ENCODE results near the gene AMMECR1L.
"Not testable (repeated sequence)": the region's sequence is repeated elsewhere in the genome, so short reads cannot be mapped to it uniquely, and the experiment has no call there.

The AMMECR1L gene

DNA sequence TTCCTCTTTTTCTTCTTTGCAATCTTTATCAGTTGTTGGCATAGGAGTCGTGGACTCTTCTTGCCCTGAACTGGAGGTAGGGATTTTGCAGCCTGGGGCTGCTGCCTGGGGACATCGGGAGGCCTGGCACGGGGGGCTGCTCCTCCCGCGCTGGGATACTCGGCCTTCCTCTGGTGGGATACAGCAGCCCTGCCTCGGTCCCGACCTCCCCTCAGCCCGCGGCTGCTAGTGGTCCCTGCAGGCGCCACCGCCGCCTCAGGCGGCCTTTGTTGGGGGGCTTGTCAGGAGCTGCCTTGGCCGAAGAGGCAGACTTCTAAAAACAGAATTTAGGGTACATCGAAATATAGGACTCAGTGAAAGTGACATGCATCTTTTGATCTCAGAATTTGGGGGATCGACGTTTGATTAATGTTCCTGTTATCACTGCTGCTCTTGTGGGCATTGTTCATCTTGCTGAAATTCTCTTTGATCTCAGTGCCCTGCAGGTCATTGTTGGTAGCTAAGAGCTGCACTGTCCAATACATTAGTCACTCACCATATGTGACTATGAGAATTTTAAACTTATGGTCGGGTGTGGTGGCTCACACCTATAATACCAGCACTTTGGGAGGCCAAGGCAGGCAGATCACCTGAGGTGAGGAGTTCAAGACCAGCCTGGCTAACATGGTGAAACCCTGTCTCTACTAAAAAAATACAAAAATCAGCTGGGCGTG, 44.1 kb downstream of the AMMECR1L start:
- no peak for DNase-seq (ENCODE audit: low read depth in 4 of 4, low spot score in 1 of 4)

DNA sequence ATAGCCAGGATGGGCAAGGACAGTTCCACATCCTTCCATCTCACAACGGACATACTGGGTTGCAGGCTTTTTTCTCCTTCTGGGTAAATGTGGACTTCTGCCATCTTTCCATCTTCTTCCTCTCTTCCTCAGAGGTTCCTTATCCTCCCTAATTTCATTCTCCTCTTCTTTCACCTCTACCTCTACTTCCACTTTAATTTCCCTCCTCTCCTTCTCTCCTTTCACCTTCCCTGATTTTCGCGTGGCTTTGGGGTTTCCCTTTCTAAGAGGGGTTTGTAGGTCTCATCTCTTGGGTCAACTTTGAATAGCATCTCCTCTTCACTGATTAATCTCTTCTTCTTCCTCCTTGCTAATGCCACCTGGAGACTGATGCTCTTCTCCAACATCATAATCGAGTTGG, 44.9 kb downstream of the AMMECR1L start:
- no peak for DNase-seq (ENCODE audit: low read depth in 4 of 4, low spot score in 1 of 4)

DNA sequence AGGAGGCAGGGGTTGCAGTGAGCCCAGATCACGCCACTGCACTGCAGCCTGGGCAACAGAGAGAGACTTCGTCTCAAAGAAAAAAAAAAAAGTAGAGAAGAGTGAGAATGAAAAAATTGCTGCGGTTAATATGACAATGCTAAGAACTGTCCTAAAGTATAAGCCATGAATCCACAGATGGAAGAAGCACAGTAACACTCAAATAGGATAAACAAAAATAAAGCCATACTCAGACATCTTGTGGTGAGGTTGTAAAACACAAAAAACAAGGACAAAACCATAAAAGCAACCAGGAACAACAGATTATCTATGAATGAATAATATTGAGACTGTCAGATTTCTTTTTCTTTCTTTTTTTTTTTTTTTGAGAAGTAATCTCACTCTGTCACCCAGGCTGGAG, 50.8 kb downstream of the AMMECR1L start:
- no peak for DNase-seq (ENCODE audit: low read depth in 4 of 4, low spot score in 1 of 4)

- DNase-seq (ENCODE audit: low read depth in 4 of 4, low spot score in 1 of 4) = peak in 3 of 4 experiments; percentile 11 to 59 (median 38)
Observed at GRCh38 chr2:127829845-127830246, 55.9 kb downstream of the AMMECR1L start.

DNA sequence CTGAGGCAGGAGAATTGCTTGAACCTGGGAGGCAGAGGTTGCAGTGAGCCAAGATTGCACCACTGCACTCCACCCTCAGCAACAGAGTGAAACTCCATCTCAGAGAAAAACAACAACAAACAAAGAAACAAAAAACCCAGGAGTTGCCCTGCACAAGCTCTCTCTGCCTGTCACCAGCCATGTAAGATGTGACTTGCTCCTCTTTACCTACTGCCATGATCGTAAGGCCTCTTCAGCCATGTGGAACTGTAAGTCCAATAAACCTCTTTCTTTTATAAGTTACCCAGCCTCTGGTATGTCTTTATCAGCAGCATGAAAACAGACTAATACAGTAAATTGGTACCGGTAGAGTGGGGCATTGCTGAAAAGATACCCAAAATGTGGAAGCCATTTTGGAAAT, 59.0 kb downstream of the AMMECR1L start:
- DNase-seq (ENCODE audit: low read depth in 4 of 4, low spot score in 1 of 4) = not testable (repeated sequence)

DNA sequence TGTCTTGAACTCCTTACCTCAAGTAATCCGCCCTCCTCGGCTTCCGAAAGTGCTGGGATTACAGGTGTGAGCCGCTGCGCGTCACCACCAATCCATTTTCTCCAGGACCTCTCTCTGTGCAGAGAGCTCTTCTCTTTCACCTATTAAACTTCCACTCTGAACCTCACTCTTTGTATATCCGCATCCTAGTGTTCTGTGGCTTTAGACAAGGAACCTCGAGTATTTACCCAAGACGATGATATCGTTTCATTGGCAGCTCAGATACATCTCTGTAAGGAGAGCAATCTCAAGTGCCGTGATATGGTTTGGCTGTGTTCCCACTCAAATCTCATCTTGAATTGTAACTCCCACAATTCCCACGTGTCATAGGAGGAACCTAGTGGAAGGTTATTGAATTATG, 59.7 kb downstream of the AMMECR1L start:
- DNase-seq (ENCODE audit: low read depth in 4 of 4, low spot score in 1 of 4) = no peak

DNA sequence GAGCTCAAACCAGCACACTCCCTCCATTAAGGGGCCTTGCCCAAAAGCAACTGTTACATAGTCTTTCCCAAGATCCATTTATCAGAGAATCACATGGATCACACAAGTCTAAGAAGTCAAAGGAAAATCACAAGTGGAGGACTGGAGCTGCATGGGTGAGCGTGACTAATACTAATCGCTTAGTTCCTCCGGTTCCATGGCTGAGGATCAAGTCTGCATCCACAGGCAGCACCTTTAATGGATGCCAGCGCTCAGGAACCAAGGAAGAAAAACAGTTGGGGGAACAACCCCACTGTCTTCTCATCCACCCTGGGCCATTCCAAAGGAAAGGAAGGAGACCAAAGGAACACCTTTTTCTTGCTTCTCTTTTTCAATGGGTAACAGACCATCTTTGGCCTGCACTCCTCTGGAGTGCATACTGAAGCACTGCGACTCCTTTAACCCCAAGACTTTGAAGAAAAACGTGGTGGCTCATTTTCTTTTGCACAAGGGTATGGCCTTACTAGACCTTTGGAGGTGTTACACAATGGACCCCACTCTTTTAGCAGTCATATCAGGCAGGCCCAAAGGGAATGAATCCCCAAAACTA, 65.6 kb downstream of the AMMECR1L start:
- DNase-seq (ENCODE audit: low read depth in 4 of 4, low spot score in 1 of 4) = no peak

- no peak for DNase-seq (ENCODE audit: low read depth in 4 of 4, low spot score in 1 of 4)
Observed at GRCh38 chr2:127818794-127819425, 66.8 kb downstream of the AMMECR1L start.

DNA sequence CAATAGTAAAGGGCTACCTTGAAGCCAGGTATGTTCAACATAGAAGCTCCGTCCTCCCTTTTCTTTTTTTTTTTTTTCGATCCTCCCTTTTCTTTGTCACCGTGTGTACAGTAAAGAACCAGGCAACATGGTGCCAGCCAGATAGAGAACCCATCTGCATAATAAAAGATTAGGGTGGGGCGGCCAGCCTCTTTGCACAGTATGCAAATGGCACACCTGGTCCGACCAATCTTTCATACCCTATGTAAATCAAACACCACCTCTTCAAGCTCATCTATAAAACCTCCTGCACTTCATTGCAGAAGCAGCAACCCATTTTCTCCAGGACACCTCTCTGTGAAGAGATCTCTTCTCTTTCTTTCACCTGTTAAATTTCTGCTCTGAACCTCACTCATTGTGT, 67.5 kb downstream of the AMMECR1L start:
- DNase-seq (ENCODE audit: low read depth in 4 of 4, low spot score in 1 of 4) = no peak

DNA sequence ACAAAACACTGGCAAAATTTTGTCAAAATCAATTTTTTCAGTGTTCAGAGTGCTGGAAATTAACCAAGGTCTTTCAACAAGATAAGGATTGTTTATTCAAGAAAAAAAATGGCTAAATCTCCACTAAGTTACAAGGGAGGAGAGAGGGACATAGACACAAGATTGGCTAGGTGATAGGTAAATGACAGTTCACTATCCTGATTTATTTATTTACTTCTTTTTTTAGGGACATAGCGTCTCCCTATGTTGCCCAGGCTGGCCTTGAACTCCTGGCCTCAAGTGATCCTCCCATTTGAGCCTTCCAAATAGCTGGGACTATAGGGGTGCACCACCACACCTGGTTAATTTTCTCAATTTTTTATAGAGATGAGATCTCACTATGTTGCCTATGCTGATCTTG, 71.1 kb downstream of the AMMECR1L start:
- DNase-seq (ENCODE audit: low read depth in 4 of 4, low spot score in 1 of 4) = no peak

- DNase-seq (ENCODE audit: low read depth in 4 of 4, low spot score in 1 of 4) = not testable (repeated sequence)
Observed at GRCh38 chr2:127812441-127812840, 73.3 kb downstream of the AMMECR1L start.
